HFF-Myc (cell line): ENCODE results near the gene ADAR.

Experiments used
- DNase-seq: peaks from one replicate; pipeline ENCODE4 v3.0.0-alpha.2; 2011; ENCODE audit warnings: low read depth; ENCODE audit errors: extremely low read depth
- H3K4me3 ChIP-seq: replicated peaks from 2 replicates; pipeline ENCODE4 v1.5.1; 2011; ENCODE audit warnings: low read depth, mild to moderate bottlenecking, control low read depth, low read length
- TF ChIP-seq, protein P1 (sequence below): IDR thresholded peaks from 2 replicates; pipeline ENCODE4 v1.5.1; 2012; ENCODE audit warnings: mild to moderate bottlenecking, low read depth, low read length, control low read depth; ENCODE audit errors: missing control alignments

Gene ADAR

DNA sequence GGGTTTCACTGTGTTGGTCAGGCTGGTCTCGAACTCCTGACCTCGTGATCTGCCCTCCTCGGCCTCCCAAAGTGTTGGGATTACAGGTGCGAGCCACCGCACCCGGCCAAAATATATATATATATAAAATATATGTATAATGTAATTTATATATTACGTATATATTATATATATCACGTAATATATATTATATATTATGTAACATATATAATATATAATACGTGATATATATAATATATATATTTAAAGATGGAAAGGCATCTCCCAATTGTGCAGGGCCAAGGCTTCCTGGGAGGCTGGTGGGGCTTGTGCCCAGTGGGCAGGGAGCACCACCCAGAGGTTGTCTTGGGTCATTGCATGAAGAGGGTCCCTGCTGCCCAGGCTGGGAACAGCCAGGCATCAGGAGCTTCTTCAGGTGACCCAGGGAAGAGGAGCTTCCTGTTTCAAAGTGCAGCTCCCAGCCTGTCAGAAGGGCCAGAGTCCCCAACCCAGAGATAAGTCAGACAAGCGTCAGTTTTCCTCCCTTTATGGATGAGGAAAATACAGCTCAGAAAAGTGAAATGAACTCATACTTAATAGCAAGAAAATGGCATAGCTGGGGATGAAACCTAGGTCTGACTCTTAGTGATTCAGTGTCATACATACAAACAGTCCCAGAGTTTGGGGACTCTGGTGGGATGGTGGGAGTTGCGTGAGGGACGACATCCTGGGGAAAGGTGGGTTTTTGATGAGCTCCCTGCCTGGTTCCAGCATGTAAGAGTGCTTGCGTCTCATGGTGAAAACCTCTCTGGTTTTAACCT lies 61.5 kb downstream of the ADAR start:
- DNase-seq: no peak
- no peak overlapping the region for H3K4me3 ChIP-seq
- TF ChIP-seq, protein P1, sequence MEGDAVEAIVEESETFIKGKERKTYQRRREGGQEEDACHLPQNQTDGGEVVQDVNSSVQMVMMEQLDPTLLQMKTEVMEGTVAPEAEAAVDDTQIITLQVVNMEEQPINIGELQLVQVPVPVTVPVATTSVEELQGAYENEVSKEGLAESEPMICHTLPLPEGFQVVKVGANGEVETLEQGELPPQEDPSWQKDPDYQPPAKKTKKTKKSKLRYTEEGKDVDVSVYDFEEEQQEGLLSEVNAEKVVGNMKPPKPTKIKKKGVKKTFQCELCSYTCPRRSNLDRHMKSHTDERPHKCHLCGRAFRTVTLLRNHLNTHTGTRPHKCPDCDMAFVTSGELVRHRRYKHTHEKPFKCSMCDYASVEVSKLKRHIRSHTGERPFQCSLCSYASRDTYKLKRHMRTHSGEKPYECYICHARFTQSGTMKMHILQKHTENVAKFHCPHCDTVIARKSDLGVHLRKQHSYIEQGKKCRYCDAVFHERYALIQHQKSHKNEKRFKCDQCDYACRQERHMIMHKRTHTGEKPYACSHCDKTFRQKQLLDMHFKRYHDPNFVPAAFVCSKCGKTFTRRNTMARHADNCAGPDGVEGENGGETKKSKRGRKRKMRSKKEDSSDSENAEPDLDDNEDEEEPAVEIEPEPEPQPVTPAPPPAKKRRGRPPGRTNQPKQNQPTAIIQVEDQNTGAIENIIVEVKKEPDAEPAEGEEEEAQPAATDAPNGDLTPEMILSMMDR: peak; percentile 76

DNA sequence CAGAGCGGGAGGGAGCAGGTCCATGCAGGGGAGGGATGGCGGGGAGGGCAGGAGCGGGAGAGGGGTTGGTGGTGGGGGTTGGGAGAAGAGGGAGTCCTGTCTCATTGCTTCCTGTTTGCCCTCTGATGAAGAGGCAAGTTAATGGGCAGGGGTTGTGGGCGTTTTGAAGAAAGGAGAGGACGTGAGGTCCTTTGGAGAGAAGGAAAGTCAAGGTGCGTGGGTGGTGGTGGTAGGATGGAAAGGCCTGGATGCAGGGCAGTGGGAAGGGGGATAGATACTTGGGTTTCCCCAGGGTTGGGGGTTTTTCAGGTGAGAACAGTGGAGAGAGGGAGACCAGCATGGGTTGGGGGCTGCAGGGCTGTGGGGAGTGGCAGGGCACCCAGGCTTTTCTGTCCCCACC lies 66.8 kb downstream of the ADAR start:
- TF ChIP-seq, protein P1: no peak
- no peak for DNase-seq

DNA sequence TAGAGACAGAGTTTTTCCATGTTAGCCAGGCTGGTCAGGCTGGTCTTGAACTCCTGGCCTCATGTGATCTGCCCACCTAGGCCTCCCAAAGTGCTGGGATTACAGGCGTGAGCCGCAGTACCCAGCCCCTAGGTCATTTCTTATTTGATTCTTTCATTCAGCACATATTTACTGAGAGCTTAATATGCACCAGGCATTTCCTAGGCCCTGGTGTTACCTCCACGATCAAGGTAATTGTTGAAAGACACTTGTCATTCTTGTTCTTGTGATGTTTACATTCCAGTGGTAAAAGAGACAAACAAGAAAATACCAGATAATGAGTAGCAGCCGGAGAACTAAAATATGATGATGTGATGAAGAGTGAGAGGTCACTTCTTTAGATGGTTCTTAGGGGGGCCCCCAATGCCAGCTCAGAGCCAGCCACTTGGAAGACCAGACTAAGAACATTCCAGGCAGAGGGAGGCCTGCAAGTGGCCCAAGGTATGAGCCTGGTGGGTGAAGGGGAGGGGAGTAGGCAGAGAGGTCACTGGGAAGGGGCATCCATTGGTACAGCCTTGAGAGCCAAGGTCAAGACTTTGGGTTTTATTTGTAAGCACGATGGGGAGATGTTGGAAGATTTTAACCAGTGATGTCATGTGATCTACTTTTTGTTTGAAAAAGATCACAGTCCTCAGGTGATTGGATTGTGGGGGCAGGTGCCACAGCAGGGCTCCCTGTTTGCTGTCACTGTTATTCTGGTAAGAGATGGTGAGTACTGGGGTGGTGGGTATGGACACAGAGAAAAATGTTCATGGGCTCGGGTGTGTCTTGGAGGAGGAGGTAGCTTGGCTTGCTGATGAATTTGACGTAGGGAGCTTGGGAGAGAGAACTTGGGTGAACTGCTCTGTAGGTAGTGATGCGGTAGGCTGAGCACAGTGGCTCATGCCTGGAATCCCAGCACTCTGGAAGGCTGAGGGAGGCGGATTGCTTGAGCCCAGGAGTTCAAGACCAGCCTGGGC lies 68.2 kb downstream of the ADAR start:
- DNase-seq: no peak
- H3K4me3 ChIP-seq: no peak overlapping the region
- TF ChIP-seq, protein P1: no peak

More for the DNA sequence above, 66.8 kb downstream of the ADAR start:
- no peak overlapping the region for H3K4me3 ChIP-seq

DNA sequence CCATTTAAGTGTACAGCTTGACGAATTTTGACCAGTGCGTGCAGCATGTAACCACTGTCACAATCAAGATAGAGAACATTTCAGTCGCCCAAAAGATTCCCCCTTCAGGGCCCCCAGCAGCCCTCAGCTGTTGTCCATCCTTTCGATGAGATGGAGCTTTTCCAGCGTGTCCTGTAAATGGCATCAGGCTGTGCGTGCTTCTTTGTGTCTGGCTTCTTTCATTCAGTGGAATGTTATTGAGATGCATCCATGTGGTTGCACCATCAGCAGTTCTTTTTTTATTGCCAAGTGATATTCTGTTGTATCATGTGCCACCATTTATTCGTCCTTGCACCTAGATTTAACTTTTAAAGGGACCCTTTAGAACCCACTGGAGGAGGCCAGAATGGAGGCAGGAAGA lies 71.4 kb downstream of the ADAR start:
- no peak overlapping the region for H3K4me3 ChIP-seq
- TF ChIP-seq, protein P1: no peak
- DNase-seq: no peak

DNA sequence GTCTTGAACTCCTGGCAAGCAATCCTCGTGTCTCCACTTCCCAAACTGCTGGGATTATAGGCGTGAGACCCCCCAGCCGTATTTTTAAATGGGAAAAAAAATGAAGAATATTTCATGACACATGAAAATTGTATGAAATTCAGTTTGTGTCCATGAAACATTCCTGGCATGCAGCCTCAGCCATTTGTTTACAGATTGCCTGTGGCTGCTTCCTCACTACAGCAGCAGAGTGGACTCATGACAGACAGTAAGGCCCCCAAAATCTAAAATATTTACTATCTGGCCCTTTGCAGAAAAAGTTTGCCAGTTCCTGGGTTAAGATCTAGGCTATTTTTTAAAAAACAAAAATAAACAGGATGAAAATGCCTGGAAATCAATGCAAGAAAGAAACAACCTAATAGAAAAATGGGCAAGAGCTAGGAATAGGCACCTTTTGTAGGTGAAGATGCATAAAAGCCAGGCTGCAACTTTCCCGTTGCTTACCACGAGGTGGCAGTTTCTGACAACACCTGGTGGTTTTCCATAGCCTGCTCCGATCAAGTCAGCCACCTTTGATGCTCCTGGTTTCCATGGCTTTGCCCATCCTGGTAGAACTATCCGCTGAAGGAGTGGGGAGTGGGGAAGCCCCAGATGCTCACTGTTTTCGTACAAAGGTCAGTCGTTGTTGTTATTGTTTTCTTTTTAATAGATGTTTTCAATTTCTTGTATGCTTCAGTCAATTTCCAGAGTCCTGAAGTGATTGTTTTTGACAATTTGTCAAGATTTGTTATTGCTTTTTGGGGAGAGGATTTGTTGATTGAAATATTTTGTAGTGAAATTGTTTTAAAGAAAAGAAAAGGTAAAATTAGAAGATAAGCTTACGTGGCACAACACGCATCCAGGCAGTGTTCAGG lies 73.8 kb downstream of the ADAR start:
- TF ChIP-seq, protein P1: peak; percentile 47
- DNase-seq: no peak
- H3K4me3 ChIP-seq: no peak overlapping the region
